HG02840 (cell line): ENCODE measurements around the gene GSK3B.

Experiments
- ATAC-seq: cut with Tn5 transposase; IDR thresholded peaks from one replicate; pipeline ENCODE4 v1.9.1; 2021; ENCODE audit warnings: mild to moderate bottlenecking, moderate library complexity, moderate number of reproducible peaks; ENCODE audit not compliant: unreplicated experiment, low FRiP score

The GSK3B gene

GRCh38 chr3:119955972-119956371 is 138.3 kb downstream of the GSK3B start:
- ATAC-seq = no peak

DNA sequence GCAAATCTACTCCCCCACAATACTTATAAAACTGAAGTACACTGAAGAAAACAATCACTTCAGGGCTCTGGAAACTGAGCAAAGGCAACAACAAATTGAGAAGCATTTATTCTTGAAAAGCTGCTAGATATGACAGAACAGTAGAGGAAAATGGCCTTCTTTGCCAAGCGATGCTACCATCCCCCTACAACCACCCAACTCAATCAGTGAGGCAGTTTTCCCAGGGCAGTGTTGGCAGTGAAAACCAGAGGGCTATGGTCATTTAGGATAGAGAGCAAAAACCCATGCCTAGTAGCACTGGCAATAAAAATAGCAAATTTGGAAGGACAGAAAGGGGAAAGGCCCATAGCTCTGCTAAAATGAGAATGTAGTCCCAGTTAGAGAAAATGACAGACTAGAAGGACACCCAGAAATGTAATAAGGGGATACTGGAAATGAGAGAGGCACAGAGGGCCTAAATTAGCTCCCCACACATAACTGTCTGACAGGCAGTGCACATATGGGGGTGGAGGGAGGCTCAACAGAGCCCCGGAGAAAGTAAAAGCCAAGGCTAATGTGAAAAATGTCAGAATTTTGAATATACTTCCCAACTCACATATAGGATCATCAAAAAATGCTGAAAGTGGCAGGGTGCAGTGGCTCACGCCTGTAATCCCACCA is 143.5 kb downstream of the GSK3B start:
- no peak for ATAC-seq

DNA sequence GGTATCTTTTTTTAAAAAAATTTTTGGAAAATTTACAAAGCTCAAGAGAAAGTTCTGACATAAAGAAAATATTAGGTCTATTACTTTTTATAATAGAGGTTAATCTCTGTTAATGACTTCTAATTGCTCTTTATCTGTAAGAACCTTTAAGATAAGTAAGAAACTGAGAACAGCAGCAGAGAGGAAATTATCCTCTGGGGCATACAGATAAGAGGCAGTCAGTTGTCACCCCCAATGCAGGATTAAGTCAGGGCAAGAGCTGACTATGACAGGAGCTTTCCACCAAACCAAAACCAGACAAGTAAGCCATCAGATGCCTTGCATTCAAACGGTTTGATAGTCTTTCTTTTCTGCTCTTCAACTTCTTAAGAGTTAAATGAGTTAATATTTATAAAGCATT is 149.0 kb downstream of the GSK3B start:
- ATAC-seq = no peak

DNA sequence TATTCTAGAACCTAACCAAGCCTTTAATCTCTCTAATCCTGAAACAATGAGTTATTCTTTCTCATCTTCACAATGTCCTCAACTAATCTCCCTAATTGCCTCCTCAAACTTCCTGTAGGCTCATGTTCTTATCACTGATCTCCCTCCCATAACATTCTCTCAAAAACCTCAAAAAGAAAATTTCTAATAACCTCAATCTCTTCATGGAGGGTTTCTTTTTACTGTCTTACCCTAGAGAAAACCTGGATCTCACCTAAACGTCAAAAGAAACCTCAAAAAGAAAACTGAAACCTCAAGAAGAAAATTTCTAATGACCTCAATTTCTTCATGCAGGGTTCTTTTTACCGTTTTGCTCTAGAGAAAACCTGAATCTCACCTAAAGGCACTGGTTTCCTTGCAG is 150.2 kb downstream of the GSK3B start:
- no peak for ATAC-seq

GRCh38 chr3:119939077-119939476 is 155.2 kb downstream of the GSK3B start:
- ATAC-seq = no peak

DNA sequence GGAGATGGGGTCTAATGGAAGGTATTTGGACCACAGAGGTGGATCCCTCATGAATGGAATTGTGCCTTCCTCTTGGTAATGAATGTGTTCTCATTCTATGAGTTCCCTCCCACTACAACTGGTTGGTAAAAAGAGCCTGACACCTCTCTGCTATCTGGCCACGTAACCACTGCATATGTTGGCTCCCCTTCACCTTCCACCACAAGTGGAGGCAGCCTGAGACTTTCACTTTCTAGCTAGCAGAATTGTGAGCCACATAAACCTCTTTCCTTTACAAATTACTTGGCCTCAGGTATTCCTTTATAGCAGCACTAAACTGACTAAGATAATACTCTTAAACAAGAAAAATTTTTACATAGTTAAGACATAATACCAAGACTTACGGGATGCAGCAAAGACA is 157.0 kb downstream of the GSK3B start:
- ATAC-seq = peak; percentile 93

- ATAC-seq = no peak
Measured at GRCh38 chr3:119934249-119934648, 160.0 kb downstream of the GSK3B start.

DNA sequence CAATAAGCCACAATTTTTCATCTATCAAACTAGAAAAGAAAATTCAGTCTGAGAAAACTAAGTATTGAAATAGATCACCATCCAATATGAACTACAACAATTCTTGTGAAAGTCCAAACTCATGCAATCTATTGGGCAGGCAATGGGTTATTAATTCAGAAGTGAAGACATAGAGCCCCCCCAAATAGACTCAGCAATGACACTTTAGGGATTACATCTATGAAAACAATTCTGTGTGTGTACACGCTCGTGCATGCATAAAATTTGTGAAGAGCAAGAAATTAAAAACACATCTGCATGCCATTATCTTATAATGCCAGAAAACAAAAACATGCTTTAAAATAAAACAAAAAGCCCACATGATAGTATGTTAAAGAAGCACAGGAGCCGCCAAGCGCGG is 161.0 kb downstream of the GSK3B start:
- no peak for ATAC-seq

- ATAC-seq = no peak
Measured at GRCh38 chr3:119930286-119930685, 164.0 kb downstream of the GSK3B start.

DNA sequence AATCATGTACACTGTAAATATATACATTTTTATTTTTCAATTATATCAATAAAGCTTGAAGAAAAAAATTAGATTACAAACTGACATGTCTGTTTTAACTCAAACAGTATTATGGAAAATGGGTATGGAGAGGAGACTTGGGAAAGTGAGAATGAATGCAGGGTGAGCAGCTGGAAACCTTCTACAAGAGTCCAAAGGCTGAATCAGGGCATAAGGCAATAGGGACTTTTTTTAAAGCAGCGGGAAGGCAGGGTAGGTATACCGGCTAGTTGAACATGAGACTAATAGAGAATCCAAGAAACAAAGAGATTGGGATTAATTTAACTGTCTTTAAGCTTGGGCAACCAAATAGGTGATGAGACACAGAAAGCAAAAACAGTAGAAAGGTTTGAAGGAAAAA is 167.1 kb downstream of the GSK3B start:
- ATAC-seq = no peak

GRCh38 chr3:119924111-119925094 is 169.8 kb downstream of the GSK3B start:
- ATAC-seq = no peak

- ATAC-seq = no peak
Measured at GRCh38 chr3:119918992-119919933, 175.0 kb downstream of the GSK3B start.

- no peak for ATAC-seq
Measured at GRCh38 chr3:119913021-119913420, 181.2 kb downstream of the GSK3B start.

- ATAC-seq = no peak
Measured at GRCh38 chr3:119912220-119912619, 182.0 kb downstream of the GSK3B start.

GRCh38 chr3:119911748-119912147 is 182.5 kb downstream of the GSK3B start:
- ATAC-seq = no peak

DNA sequence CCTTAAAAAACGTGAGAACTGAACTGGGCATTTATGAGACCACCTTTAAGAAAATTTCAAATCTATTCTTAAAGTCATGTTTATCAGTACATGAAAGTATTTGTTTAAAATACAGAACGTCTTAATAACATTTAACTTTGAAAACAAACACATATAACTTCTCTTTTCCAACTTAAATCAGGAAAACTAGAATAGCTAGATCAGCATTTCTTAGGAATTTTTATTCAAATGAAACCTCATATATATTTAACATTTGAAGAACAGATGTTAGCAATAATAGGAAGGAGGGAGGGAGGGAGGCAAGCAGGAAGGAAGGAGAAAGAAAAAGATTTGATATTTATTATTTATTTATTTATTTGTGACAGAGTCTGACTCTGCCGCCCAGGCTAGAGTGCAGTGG is 192.2 kb downstream of the GSK3B start:
- no peak for ATAC-seq

GRCh38 chr3:119901148-119901547 is 193.1 kb downstream of the GSK3B start:
- no peak for ATAC-seq

DNA sequence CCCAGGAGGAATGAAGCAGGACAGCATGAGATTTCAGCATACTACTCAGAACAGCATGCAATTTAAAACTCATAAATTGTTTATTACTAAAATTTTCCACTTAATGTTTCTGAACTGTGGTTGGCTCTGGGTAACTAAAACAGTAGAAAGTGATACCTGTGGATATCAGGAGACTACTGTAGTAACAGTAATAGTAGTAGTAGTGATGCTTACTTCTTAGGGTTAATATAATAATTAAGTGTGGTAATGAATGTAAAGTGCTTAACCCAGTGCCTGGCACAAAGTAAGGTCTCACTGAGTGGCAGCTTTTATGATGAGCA is 195.1 kb downstream of the GSK3B start:
- ATAC-seq = no peak

DNA sequence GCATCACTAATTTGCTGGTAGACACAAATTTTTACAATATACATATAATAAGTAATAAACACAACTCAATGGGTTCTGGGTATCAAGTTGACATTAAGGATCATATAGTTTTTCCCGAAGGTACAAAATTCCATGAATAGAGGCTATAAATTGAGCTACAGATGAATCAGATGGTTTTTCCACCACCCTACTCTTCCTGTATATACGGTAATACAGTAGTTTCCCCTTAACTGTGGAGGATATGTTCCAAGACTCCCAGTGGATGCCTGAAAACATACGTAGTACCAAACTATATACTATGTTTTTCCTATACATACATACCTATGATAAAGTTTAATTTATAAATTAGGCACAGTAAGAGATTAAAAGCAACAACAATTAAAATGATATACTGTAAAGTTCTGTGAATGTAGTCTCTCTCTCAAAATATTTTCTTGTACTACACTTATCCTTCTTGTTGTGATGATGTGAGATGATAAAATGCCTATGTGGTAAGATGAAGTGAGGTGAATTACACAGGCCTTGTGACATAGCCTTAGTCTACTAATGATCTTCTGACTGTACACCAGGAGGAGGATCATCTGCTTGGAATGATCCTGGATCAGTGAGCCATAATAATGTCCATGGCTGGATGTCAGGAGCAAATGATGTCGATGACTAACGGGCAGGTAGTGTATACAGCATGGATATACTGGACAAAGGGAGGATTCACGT is 195.6 kb downstream of the GSK3B start:
- no peak for ATAC-seq

- ATAC-seq = no peak
Measured at GRCh38 chr3:119894195-119894594, 200.1 kb downstream of the GSK3B start.
